Smooth muscle cell (in vitro differentiated cells): Measurements from ENCODE around the gene MLF2. TPM values are rescaled to one million over a fixed set of nuclear protein-coding genes. Genes with fewer than 3 reads are reported as not detected.

ENCODE experiments used
- DNase-seq: peaks from one replicate; lab custom pipeline; 2025; ENCODE audit not compliant: unreplicated experiment; lab: John Stamatoyannopoulos, UW
- H2AFZ ChIP-seq: fragments of 200-600 bp; sonication (generic); 2 replicates; pipeline ENCODE4 v1.6.0; 2016; ENCODE audit warnings: antibody characterized with exemption, low read depth, mild to moderate bottlenecking
- H3F3A ChIP-seq: fragments of 200-600 bp; sonication (generic); 2 replicates; pipeline ENCODE4 v1.6.0; 2017; ENCODE audit warnings: antibody characterized with exemption, low read depth
- H3K27ac ChIP-seq: fragments of 200-600 bp; sonication (generic); 2 replicates; pipeline ENCODE4 v1.5.1; 2016; ENCODE audit warnings: low read depth, mild to moderate bottlenecking
- H3K27me3 ChIP-seq: fragments of 200-600 bp; sonication (generic); 2 replicates; pipeline ENCODE4 v1.6.1; 2016; ENCODE audit warnings: low read depth, mild to moderate bottlenecking
- H3K36me3 ChIP-seq: fragments of 200-600 bp; sonication (generic); 2 replicates; pipeline ENCODE4 v1.5.1; 2016; ENCODE audit warnings: low read depth
- H3K4me1 ChIP-seq: fragments of 200-600 bp; sonication (generic); 2 replicates; pipeline ENCODE4 v1.5.1; 2016; ENCODE audit warnings: low read depth
- H3K4me2 ChIP-seq: fragments of 200-600 bp; sonication (generic); 2 replicates; pipeline ENCODE4 v1.6.0; 2016; ENCODE audit warnings: mild to moderate bottlenecking
- H3K4me3 ChIP-seq: fragments of 200-600 bp; sonication (generic); 2 replicates; pipeline ENCODE4 v1.5.1; 2016; ENCODE audit warnings: mild to moderate bottlenecking
- H3K79me2 ChIP-seq: fragments of 200-600 bp; sonication (generic); 2 replicates; pipeline ENCODE4 v1.6.0; 2016; ENCODE audit warnings: low read depth, mild to moderate bottlenecking
- H3K9ac ChIP-seq: fragments of 200-600 bp; sonication (generic); 2 replicates; pipeline ENCODE4 v1.6.0; 2016; ENCODE audit warnings: low read depth
- H3K9me3 ChIP-seq: fragments of 200-600 bp; sonication (generic); replicated peaks from 2 replicates; pipeline ENCODE4 v1.5.1; 2016; ENCODE audit warnings: low read depth
- H4K20me1 ChIP-seq: fragments of 200-600 bp; sonication (generic); 2 replicates; pipeline ENCODE4 v1.6.0; 2016; ENCODE audit warnings: low read depth
- WGBS: methylation state at CpG from one replicate; pipeline ENCODE4 v1.1.7; 2016; ENCODE audit warnings: low lambda C conversion rate; 5-methylcytosine and 5-hydroxymethylcytosine counted together
- polyA plus RNA-seq: library from polyadenylated mRNA; unstranded; fragments of >200 nt; fragmentation: Nextera tagmentation; extraction: Ambion mirVana; gene quantifications from 2 replicates; pipeline ENCODE4 v1.2.1, GENCODE V29; 2016
- total RNA-seq: library from RNA; depleted of rRNA; stranded (reverse); fragments of >200 nt; gene quantifications from 2 replicates; pipeline ENCODE4 v1.2.3, GENCODE V29; 2014
- TF ChIP-seq, protein P1 (sequence below): fragments of 200-600 bp; sonication (generic); IDR thresholded peaks from 2 replicates; pipeline ENCODE4 v1.5.1; 2017; ENCODE audit warnings: borderline replicate concordance, mild to moderate bottlenecking, antibody characterized with exemption; ENCODE audit not compliant: insufficient read depth, poor library complexity, severe bottlenecking

MLF2 gene
- total and polyA plus RNA-seq, 2 experiments from 2014 or later: 185 to 381 TPM

GRCh38 chr12:6782850-6783566 is 30.1 kb upstream of the MLF2 start:
- Histone ChIP-seq H3K27ac (no peak overlapping the region), H3K4me2 (no peak overlapping the region), H3F3A (no peaks in the 10 kb centered on the region), H4K20me1 (no peaks in the 10 kb centered on the region), H3K79me2 (no peaks in the 10 kb centered on the region), H3K9me3 (no peaks in the 10 kb centered on the region), H2AFZ (no peak overlapping the region), H3K4me1 (peaks cover 21% of the 10 kb centered on the region), H3K36me3 (no peaks in the 10 kb centered on the region), H3K4me3 (no peak overlapping the region), H3K9ac (no peak overlapping the region), H3K27me3 (no peaks in the 10 kb centered on the region)
- 78% methylated on average over 10 of the region's 10 CpGs for WGBS
- TF ChIP-seq, protein P1, sequence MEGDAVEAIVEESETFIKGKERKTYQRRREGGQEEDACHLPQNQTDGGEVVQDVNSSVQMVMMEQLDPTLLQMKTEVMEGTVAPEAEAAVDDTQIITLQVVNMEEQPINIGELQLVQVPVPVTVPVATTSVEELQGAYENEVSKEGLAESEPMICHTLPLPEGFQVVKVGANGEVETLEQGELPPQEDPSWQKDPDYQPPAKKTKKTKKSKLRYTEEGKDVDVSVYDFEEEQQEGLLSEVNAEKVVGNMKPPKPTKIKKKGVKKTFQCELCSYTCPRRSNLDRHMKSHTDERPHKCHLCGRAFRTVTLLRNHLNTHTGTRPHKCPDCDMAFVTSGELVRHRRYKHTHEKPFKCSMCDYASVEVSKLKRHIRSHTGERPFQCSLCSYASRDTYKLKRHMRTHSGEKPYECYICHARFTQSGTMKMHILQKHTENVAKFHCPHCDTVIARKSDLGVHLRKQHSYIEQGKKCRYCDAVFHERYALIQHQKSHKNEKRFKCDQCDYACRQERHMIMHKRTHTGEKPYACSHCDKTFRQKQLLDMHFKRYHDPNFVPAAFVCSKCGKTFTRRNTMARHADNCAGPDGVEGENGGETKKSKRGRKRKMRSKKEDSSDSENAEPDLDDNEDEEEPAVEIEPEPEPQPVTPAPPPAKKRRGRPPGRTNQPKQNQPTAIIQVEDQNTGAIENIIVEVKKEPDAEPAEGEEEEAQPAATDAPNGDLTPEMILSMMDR: no peak
- DNase-seq: no peak

- no peaks in the 10 kb centered on the region for H3F3A ChIP-seq
- H4K20me1 ChIP-seq: no peaks in the 10 kb centered on the region
- H3K9me3 ChIP-seq: no peaks in the 10 kb centered on the region
- H3K27me3 ChIP-seq: no peaks in the 10 kb centered on the region
- H3K4me3 ChIP-seq: no peak overlapping the region
- peaks cover 24% of the 10 kb centered on the region for H3K4me1 ChIP-seq
- H3K9ac ChIP-seq: no peak overlapping the region
- TF ChIP-seq, protein P1: no peak
- 42% methylated on average over 6 of the region's 6 CpGs for WGBS
- H3K79me2 ChIP-seq: no peaks in the 10 kb centered on the region
- H2AFZ ChIP-seq: peak overlapping the region; percentile 75
- H3K4me2 ChIP-seq: no peak overlapping the region
- no peaks in the 10 kb centered on the region for H3K36me3 ChIP-seq
- no peak overlapping the region for H3K27ac ChIP-seq
- no peak for DNase-seq
These were observed 29.2 kb upstream of the MLF2 start for GRCh38 chr12:6782119-6782518.

DNA sequence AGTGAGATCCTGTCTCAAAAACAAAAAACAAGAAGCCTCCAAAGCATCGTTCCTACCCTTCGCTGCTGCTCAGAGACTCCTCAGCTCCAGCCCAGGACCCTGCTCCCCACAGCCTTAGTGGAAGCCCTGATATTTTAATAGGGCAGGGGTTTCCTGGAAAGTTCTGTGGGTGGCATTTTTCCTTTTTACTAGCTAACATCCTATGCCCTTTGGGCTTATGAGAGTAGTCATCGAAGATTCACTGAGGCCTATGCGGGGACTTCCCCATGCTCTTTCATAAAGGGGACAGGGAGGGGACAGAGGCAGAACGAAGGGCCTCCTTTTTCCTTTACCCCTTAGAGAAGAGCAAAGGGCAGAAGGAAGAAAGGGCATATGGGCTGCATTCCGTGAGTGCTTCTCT is 27.6 kb upstream of the MLF2 start:
- H3K9me3 ChIP-seq: no peaks in the 10 kb centered on the region
- no peak overlapping the region for H3K4me2 ChIP-seq
- H2AFZ ChIP-seq: no peak overlapping the region
- H3K36me3 ChIP-seq: no peaks in the 10 kb centered on the region
- no peak overlapping the region for H3K9ac ChIP-seq
- H3K4me1 ChIP-seq: peaks cover 20% of the 10 kb centered on the region
- H3K79me2 ChIP-seq: no peaks in the 10 kb centered on the region
- H3F3A ChIP-seq: no peaks in the 10 kb centered on the region
- no peak for DNase-seq
- H3K27me3 ChIP-seq: no peaks in the 10 kb centered on the region
- H3K4me3 ChIP-seq: no peak overlapping the region
- 88% methylated on average over 6 of the region's 6 CpGs for WGBS
- H4K20me1 ChIP-seq: no peaks in the 10 kb centered on the region
- H3K27ac ChIP-seq: no peak overlapping the region
- TF ChIP-seq, protein P1: no peak

GRCh38 chr12:6779708-6780432 is 26.9 kb upstream of the MLF2 start:
- Histone ChIP-seq H3K4me3 (no peak overlapping the region), H3K79me2 (no peaks in the 10 kb centered on the region), H3K36me3 (no peaks in the 10 kb centered on the region), H3K9ac (no peak overlapping the region), H3K4me1 (peaks cover 20% of the 10 kb centered on the region), H2AFZ (no peak overlapping the region), H3F3A (no peaks in the 10 kb centered on the region), H3K27me3 (no peaks in the 10 kb centered on the region), H3K4me2 (no peak overlapping the region), H3K27ac (no peak overlapping the region), H3K9me3 (no peaks in the 10 kb centered on the region), H4K20me1 (no peaks in the 10 kb centered on the region)
- TF ChIP-seq, protein P1: no peak
- no peak for DNase-seq
- 92% methylated on average over 6 of the region's 6 CpGs for WGBS
